ENCODE data around the gene HES3. TPM values are rescaled to one million over a fixed set of nuclear protein-coding genes. Genes with fewer than 3 reads are reported as not detected.
A peak's percentile ranks its signal among the peaks of the same experiment; 100 is the strongest.

The HES3 gene
- total and polyA plus RNA-seq, 2 donors (not counting 1 experiment from before 2014, with no cell fraction given): not detected

- H3K4me1 ChIP-seq (ENCODE audit: control insufficient read depth in 2 of 2, insufficient read depth in 2 of 2, low read length in 2 of 2): peaks cover 30 to 31% of the 10 kb centered on the region in 2 donors
- Mint-ChIP-seq H3K9me3 (ENCODE audit: insufficient read depth) (no peaks in the 10 kb centered on the region), H3K4me3 (peak overlapping the region; percentile 90), H3K27ac (peak overlapping the region; percentile 96), H3K27me3 (peaks cover 6% of the 10 kb centered on the region), H3K4me1 (peaks cover 44% of the 10 kb centered on the region)
- POLR2A ChIA-PET: interaction anchor here (1.3 kb wide), 1 partner anchor 174 kb away, joined by 3 read pairs; no protein-coding TSS in a partner anchor
- H4K20me1 ChIP-seq (ENCODE audit: control insufficient read depth, insufficient read depth, low read length, poor library complexity, severe bottlenecking): peaks cover 39% of the 10 kb centered on the region
- ATAC-seq (ENCODE audit: low read depth): no peak
- H3K79me2 ChIP-seq (ENCODE audit: control insufficient read depth, insufficient read depth, low read length): peaks cover 61% of the 10 kb centered on the region
- CTCF ChIA-PET: interaction anchor here (1.0 to 1.6 kb wide), 2 partner anchors 15 to 35 kb away, joined by 4 to 6 read pairs; no protein-coding TSS in a partner anchor
- peak overlapping the region; percentile 93 for H3K9ac ChIP-seq (ENCODE audit: low read length)
- H3K36me3 ChIP-seq (replicated peaks in 1 of 2; ENCODE audit: control extremely low read depth in 1 of 2, control insufficient read depth in 1 of 2, extremely low read depth in 1 of 2, insufficient read depth in 2 of 2, low read length in 1 of 2): peaks cover 0 to 17% of the 10 kb centered on the region in 2 experiments
- intact Hi-C loops (cut with micrococcal nuclease): no loop called here
- DNase-seq: no peak
- peak overlapping the region; percentile 83 for H2AFZ ChIP-seq (ENCODE audit: insufficient read depth, low read depth, low read length, poor library complexity, severe bottlenecking)
- peak overlapping the region; percentile 75 to 99 (median 89) for H3K4me3 ChIP-seq (ENCODE audit: control extremely low read depth in 1 of 5, extremely low read depth in 1 of 5, insufficient read depth in 1 of 5, low read depth in 2 of 5, low read length in 4 of 5)
- peak overlapping the region; percentile 39 to 83 for H3K27ac ChIP-seq (ENCODE audit: low read length in 2 of 2)
- peaks cover 0 to 11% (median 4%) of the 10 kb centered on the region in 4 experiments for H3K27me3 ChIP-seq (replicated peaks in 1 of 4; ENCODE audit: control extremely low read depth in 1 of 4, control insufficient read depth in 3 of 4, insufficient read depth in 4 of 4, low read length in 3 of 4)
- WGBS (ENCODE audit: insufficient coverage): 90% methylated on average over 10 of the region's 10 CpGs
- H3K9me3 ChIP-seq (ENCODE audit: control extremely low read depth in 1 of 3, control insufficient read depth in 2 of 3, insufficient read depth in 1 of 3, low read length in 2 of 3): peaks cover 0 to 6% (median 0%) of the 10 kb centered on the region in 3 donors
- TF ChIP-seq EZH2 (IDR thresholded peaks at IDR 0.05; ENCODE audit: borderline replicate concordance, insufficient read depth, low read depth, low read length, poor library complexity, severe bottlenecking): no peak
- TF ChIP-seq, protein P1, sequence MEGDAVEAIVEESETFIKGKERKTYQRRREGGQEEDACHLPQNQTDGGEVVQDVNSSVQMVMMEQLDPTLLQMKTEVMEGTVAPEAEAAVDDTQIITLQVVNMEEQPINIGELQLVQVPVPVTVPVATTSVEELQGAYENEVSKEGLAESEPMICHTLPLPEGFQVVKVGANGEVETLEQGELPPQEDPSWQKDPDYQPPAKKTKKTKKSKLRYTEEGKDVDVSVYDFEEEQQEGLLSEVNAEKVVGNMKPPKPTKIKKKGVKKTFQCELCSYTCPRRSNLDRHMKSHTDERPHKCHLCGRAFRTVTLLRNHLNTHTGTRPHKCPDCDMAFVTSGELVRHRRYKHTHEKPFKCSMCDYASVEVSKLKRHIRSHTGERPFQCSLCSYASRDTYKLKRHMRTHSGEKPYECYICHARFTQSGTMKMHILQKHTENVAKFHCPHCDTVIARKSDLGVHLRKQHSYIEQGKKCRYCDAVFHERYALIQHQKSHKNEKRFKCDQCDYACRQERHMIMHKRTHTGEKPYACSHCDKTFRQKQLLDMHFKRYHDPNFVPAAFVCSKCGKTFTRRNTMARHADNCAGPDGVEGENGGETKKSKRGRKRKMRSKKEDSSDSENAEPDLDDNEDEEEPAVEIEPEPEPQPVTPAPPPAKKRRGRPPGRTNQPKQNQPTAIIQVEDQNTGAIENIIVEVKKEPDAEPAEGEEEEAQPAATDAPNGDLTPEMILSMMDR (IDR thresholded peaks at IDR 0.05): no peak
- H3K4me2 ChIP-seq (replicated peaks; ENCODE audit: low read depth, low read length, poor library complexity, severe bottlenecking): peak overlapping the region; percentile 92
Observed at GRCh38 chr1:6200188-6200809, 43.7 kb upstream of the HES3 start.

GRCh38 chr1:6202256-6202655, 41.7 kb upstream of the HES3 start:
- Histone ChIP-seq H3K9ac (ENCODE audit: low read length) (no peak overlapping the region), H3K79me2 (ENCODE audit: control insufficient read depth, insufficient read depth, low read length) (peaks cover 44% of the 10 kb centered on the region), H3K27me3 (replicated peaks in 1 of 4; ENCODE audit: control extremely low read depth in 1 of 4, control insufficient read depth in 3 of 4, insufficient read depth in 4 of 4, low read length in 3 of 4) (peaks cover 0 to 29% (median 14%) of the 10 kb centered on the region in 4 experiments), H3K36me3 (replicated peaks in 1 of 2; ENCODE audit: control extremely low read depth in 1 of 2, control insufficient read depth in 1 of 2, extremely low read depth in 1 of 2, insufficient read depth in 2 of 2, low read length in 1 of 2) (peaks cover 0 to 4% of the 10 kb centered on the region in 2 experiments), H3K4me1 (ENCODE audit: control insufficient read depth in 2 of 2, insufficient read depth in 2 of 2, low read length in 2 of 2) (peaks cover 45 to 47% of the 10 kb centered on the region in 2 donors), H3K27ac (ENCODE audit: low read length in 2 of 2) (no peak overlapping the region), H3K4me2 (replicated peaks; ENCODE audit: low read depth, low read length, poor library complexity, severe bottlenecking) (no peak overlapping the region), H4K20me1 (ENCODE audit: control insufficient read depth, insufficient read depth, low read length, poor library complexity, severe bottlenecking) (peaks cover 20% of the 10 kb centered on the region), H3K4me3 (ENCODE audit: control extremely low read depth in 1 of 5, extremely low read depth in 1 of 5, insufficient read depth in 1 of 5, low read depth in 2 of 5, low read length in 4 of 5) (no peak overlapping the region), H3K9me3 (ENCODE audit: control extremely low read depth in 1 of 3, control insufficient read depth in 2 of 3, insufficient read depth in 1 of 3, low read length in 2 of 3) (peaks cover 0 to 16% (median 0%) of the 10 kb centered on the region in 3 donors), H2AFZ (ENCODE audit: insufficient read depth, low read depth, low read length, poor library complexity, severe bottlenecking) (no peak overlapping the region)
- Mint-ChIP-seq H3K9me3 (ENCODE audit: insufficient read depth) (no peaks in the 10 kb centered on the region), H3K4me3 (no peak overlapping the region), H3K27ac (no peak overlapping the region), H3K4me1 (peaks cover 39% of the 10 kb centered on the region), H3K27me3 (peaks cover 12% of the 10 kb centered on the region)
- POLR2A ChIA-PET: interaction anchor here (0.6 kb wide), 1 partner anchor 17 kb away, joined by 4 read pairs; no protein-coding TSS in a partner anchor
- ATAC-seq (ENCODE audit: low read depth) (no peak), DNase-seq (no peak)
- CTCF ChIA-PET: no interaction called here
- intact Hi-C loops (cut with micrococcal nuclease): no loop called here
- 87% methylated on average over 6 of the region's 7 CpGs for WGBS (ENCODE audit: insufficient coverage)
- no peak for TF ChIP-seq EZH2 (IDR thresholded peaks at IDR 0.05; ENCODE audit: borderline replicate concordance, insufficient read depth, low read depth, low read length, poor library complexity, severe bottlenecking)
- TF ChIP-seq, protein P1 (IDR thresholded peaks at IDR 0.05): no peak
